GM10266 (cell line): ENCODE results near the gene PLEKHG4B.
"Not testable (repeated sequence)": the region's sequence is repeated elsewhere in the genome, so short reads cannot be mapped to it uniquely, and the experiment has no call there.

Source experiments
- DNase-seq: peaks from one replicate; pipeline ENCODE4 v3.0.0; 2012; ENCODE audit errors: extremely low spot score
- TF ChIP-seq, protein P1 (sequence below): IDR thresholded peaks from 2 replicates; pipeline ENCODE4 v1.5.1; 2012; ENCODE audit warnings: mild to moderate bottlenecking, low read depth; ENCODE audit not compliant: control insufficient read depth, insufficient read depth; ENCODE audit errors: missing control alignments

Gene PLEKHG4B

DNA sequence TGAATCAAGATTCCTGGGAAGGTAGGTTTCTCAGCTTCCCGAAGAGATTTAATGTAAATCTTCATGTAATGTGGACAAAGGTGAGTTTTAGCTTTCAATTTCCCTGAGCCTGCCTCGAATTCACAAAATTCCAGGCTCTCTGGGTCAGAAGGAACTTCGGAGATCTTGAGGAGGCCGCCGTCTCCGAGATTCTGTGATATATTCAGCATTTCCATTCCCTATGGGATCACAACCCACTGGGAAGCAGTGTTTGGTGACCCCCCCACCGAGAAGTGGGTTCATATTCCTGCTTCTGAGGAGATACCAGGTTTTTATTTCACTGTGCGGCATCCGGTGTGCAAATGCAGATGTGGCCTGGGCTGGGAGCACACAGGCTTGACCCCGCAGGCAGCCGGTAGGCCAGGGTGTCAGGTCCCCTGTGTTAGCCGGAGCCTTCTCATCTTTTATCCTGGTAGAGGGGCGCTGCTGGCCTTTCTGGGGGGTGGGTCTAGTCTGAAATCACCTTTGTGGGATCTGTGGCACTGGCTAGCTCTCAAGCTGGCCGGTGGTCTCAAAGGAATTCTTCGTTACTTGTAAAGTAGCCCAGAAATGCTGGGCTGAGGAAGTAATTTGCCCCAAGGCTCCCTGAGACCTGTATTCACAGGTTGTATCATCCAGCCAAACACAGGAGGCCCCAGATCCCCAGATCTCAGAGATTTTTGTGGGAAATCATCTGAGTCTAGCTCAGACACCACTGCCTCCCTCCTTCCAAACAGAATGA lies 1.4 kb downstream of the PLEKHG4B start:
- TF ChIP-seq, protein P1, sequence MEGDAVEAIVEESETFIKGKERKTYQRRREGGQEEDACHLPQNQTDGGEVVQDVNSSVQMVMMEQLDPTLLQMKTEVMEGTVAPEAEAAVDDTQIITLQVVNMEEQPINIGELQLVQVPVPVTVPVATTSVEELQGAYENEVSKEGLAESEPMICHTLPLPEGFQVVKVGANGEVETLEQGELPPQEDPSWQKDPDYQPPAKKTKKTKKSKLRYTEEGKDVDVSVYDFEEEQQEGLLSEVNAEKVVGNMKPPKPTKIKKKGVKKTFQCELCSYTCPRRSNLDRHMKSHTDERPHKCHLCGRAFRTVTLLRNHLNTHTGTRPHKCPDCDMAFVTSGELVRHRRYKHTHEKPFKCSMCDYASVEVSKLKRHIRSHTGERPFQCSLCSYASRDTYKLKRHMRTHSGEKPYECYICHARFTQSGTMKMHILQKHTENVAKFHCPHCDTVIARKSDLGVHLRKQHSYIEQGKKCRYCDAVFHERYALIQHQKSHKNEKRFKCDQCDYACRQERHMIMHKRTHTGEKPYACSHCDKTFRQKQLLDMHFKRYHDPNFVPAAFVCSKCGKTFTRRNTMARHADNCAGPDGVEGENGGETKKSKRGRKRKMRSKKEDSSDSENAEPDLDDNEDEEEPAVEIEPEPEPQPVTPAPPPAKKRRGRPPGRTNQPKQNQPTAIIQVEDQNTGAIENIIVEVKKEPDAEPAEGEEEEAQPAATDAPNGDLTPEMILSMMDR: no peak
- DNase-seq: no peak

- TF ChIP-seq, protein P1: no peak
- no peak for DNase-seq
Observed at GRCh38 chr5:94113-94892, 2.3 kb downstream of the PLEKHG4B start.

DNA sequence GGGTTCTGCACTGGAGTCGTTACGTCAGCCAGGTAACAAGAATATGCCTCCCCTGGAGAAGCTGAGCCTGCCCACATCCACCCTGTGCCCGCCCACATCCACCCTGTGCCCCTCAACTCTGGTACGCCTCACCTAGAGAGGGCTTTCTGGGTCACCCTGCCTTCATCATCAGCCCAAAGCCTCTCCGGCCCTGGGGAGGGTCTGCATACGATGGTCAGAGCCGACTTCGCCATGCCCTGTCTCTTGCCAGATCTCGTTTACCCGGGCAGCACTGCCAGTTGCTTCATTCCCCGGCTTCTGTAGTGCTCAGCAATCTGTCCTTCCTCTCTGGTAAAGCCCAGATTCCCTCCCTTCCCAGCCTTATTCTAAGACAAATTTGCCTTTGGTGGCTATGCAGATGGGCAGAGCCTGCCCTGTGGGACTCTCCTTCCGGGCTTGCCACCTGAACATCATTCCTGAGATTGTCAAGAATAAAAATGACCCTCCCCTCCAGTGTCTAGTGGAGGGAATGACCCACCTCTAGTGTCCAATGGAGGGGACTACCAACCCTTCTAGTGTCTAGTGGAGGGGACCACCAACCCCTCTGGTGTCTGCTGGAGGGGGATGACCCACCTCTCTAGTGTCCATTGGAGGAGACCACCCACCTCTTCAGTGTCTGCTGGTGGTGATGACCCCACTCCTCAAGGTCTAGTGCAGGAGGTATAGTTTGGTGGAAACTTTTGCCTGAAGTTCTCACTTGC lies 3.4 kb downstream of the PLEKHG4B start:
- DNase-seq: no peak
- TF ChIP-seq, protein P1: no peak

DNA sequence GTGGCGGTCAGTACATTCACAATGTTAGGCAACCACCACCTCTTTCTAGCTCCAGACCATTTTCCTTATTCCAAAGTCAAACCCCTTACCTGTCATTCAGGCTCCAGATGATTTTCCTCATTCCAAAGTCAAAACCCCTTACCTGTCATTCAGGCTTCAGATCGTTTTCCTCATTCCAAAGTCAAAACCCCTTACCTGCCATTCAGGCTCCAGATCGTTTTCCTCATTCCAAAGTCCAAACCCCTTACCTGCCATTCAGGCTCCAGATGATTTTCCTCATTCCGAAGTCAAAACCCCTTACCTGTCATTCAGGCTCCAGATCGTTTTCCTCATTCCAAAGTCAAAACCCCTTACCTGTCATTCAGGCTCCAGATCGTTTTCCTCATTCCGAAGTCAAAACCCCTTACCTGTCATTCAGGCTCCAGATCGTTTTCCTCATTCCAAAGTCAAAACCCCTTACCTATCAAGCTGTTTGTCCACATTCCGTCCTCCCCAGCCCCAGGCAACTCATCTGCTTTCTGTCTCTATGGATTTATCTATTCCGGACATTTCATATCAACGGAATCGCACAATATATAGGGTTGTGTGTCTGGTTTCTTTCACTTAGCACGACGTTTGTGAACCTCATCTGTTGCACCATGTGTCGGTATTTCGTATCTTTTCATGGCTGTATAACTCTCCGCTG lies 5.2 kb downstream of the PLEKHG4B start:
- DNase-seq: no peak
- TF ChIP-seq, protein P1: no peak

GRCh38 chr5:99815-100214 lies 7.8 kb downstream of the PLEKHG4B start:
- no peak for DNase-seq
- TF ChIP-seq, protein P1: no peak

DNA sequence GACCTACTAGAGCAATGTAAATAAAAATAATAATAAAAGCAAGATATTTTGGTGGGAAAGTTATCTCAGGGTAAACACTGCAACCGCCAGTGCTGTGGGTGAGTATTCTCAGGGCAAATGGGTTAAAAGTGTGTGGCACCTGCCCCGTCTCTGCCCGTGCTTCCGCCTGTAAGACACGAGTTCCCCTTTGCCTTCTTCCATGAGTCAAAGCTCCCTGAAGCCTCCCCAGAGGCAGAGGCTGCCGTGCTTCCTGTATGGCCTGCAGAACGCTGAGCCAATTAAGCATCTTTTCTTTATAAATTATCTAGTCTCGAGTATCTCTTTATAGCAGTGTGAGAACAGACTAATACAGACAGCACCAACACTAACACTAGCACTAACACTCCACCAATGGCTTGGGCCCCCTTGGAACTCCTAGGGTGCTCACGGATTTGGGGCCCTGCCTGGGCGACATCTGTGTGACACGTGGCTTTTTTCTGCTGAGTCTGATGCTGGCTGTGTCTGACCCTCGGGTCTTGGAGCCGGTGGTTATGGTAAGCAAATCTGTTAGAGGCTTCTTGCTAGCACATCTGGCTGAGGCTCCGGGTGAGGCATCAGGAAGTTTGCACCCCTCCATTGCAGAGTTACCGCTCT lies 10.6 kb downstream of the PLEKHG4B start:
- DNase-seq: no peak
- TF ChIP-seq, protein P1: no peak

DNA sequence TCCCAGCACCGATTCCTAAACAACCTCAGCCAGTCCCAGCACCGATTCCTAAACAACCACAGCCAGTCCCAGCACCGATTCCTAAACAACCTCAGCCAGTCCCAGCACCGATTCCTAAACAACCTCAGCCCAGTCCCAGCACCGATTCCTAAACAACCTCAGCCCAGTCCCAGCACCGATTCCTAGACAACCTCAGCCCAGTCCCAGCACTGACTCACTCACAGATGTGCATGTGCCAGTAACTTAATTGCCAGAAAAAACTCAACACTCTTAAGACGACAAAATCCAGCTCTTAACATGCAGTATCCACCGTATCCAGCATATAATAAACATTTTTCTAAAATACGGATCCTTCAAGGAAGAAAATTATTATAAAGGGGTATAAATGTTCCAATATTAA lies 12.1 kb downstream of the PLEKHG4B start:
- DNase-seq: not testable (repeated sequence)
